Mesenchymal stem cell (in vitro differentiated cells and primary cell): ENCODE results near the gene MAL.

Source experiments
- DNase-seq: peaks from one replicate; pipeline ENCODE4 v3.0.0-alpha.2; 2013
- H2AFZ ChIP-seq: one replicate; pipeline ENCODE4 v1.6.1; 2013; ENCODE audit warnings: low read depth, mild to moderate bottlenecking, control low read depth, inconsistent platforms, low read length, moderate library complexity
- H2AK5ac ChIP-seq: 2 replicates; pipeline ENCODE4 v1.6.1; 2013; ENCODE audit warnings: low read length, moderate library complexity, mild to moderate bottlenecking, inconsistent platforms; ENCODE audit not compliant: severe bottlenecking
- H2BK120ac ChIP-seq: one replicate; pipeline ENCODE4 v1.6.1; 2013; ENCODE audit warnings: low read depth, mild to moderate bottlenecking, inconsistent platforms, low read length, moderate library complexity
- H2BK12ac ChIP-seq, 2 experiments: one replicate each; pipeline ENCODE4 v1.6.1; 2013; ENCODE audit warnings: inconsistent platforms in 2 of 2, low read length in 2 of 2, mild to moderate bottlenecking in 2 of 2, moderate library complexity in 2 of 2, control low read depth in 1 of 2
- H2BK15ac ChIP-seq: one replicate; pipeline ENCODE4 v1.6.1; 2013; ENCODE audit warnings: mild to moderate bottlenecking, low read depth, inconsistent platforms; ENCODE audit not compliant: poor library complexity, severe bottlenecking
- H2BK5ac ChIP-seq: 2 replicates; pipeline ENCODE4 v1.6.1; 2013; ENCODE audit warnings: low read depth, mild to moderate bottlenecking, low read length, control low read depth, inconsistent platforms; ENCODE audit not compliant: poor library complexity, severe bottlenecking
- H3K14ac ChIP-seq, 2 experiments: one replicate each; pipeline ENCODE4 v1.6.1; 2013; ENCODE audit warnings: inconsistent platforms in 2 of 2, low read length in 2 of 2, control low read depth in 1 of 2, mild to moderate bottlenecking in 1 of 2, moderate library complexity in 1 of 2
- H3K18ac ChIP-seq, 2 experiments: one replicate each; pipeline ENCODE4 v1.6.1; 2013; ENCODE audit warnings: inconsistent platforms in 2 of 2, low read length in 2 of 2, control low read depth in 1 of 2, low read depth in 1 of 2, mild to moderate bottlenecking in 1 of 2
- H3K23ac ChIP-seq, 2 experiments: one replicate each; pipeline ENCODE4 v1.6.1; 2013; ENCODE audit warnings: inconsistent platforms in 2 of 2, low read length in 2 of 2, mild to moderate bottlenecking in 2 of 2, moderate library complexity in 2 of 2, control low read depth in 1 of 2
- H3K27ac ChIP-seq: 2 replicates; pipeline ENCODE4 v1.5.1; 2013; ENCODE audit warnings: mild to moderate bottlenecking, moderate library complexity, low read length, control low read depth, inconsistent platforms; ENCODE audit not compliant: poor library complexity, severe bottlenecking
- H3K27me3 ChIP-seq, 2 experiments: 2 replicates each; pipeline versions ENCODE4 v1.6.1 to v1.7.0; 2013; ENCODE audit warnings: low read length in 2 of 2, mild to moderate bottlenecking in 2 of 2, moderate library complexity in 2 of 2, control low read depth in 1 of 2, inconsistent platforms in 1 of 2; ENCODE audit not compliant: control insufficient read depth in 1 of 2, insufficient read depth in 1 of 2
- H3K36me3 ChIP-seq, 2 experiments: 2 replicates each; pipeline versions ENCODE4 v1.6.1 to v1.7.0; 2013; ENCODE audit warnings: low read length in 2 of 2, control low read depth in 1 of 2, inconsistent platforms in 1 of 2, low read depth in 1 of 2, mild to moderate bottlenecking in 1 of 2; ENCODE audit not compliant: insufficient read depth in 2 of 2, control insufficient read depth in 1 of 2
- H3K4ac ChIP-seq, 2 experiments: one replicate each; pipeline ENCODE4 v1.6.1; 2013; ENCODE audit warnings: inconsistent platforms in 2 of 2, low read length in 2 of 2, mild to moderate bottlenecking in 2 of 2, moderate library complexity in 2 of 2, control low read depth in 1 of 2, low read depth in 1 of 2
- H3K4me1 ChIP-seq: 2 replicates; pipeline ENCODE4 v1.6.1; 2013; ENCODE audit warnings: low read depth, low read length, control low read depth; ENCODE audit not compliant: control insufficient read depth, insufficient read depth
- H3K4me2 ChIP-seq: 2 replicates; pipeline ENCODE4 v1.6.1; 2013; ENCODE audit warnings: low read length, mild to moderate bottlenecking, inconsistent platforms; ENCODE audit not compliant: poor library complexity, severe bottlenecking
- H3K4me3 ChIP-seq, 2 experiments: 2 replicates each; pipeline versions ENCODE4 v1.5.1 to v1.7.0; 2013; ENCODE audit warnings: low read length in 2 of 2, mild to moderate bottlenecking in 2 of 2, control low read depth in 1 of 2, low read depth in 1 of 2; ENCODE audit not compliant: insufficient read depth in 1 of 2
- H3K79me1 ChIP-seq: replicated peaks from 2 replicates; pipeline ENCODE4 v1.6.1; 2013; ENCODE audit warnings: mild to moderate bottlenecking, control low read depth, low read length, inconsistent platforms; ENCODE audit not compliant: poor library complexity, severe bottlenecking
- H3K9ac ChIP-seq: 2 replicates; pipeline ENCODE4 v1.7.0; 2013; ENCODE audit warnings: mild to moderate bottlenecking, low read length, moderate library complexity
- H3K9me3 ChIP-seq: 2 replicates; pipeline ENCODE4 v1.7.0; 2013; ENCODE audit warnings: mild to moderate bottlenecking, low read length; ENCODE audit not compliant: control insufficient read depth
- H4K8ac ChIP-seq: one replicate; pipeline ENCODE4 v1.6.1; 2013; ENCODE audit warnings: inconsistent platforms, mild to moderate bottlenecking, low read length, moderate library complexity
- H4K91ac ChIP-seq: one replicate; pipeline ENCODE4 v1.6.1; 2013; ENCODE audit warnings: mild to moderate bottlenecking, low read length, inconsistent platforms
- WGBS: methylation state at CpG from one replicate; pipeline ENCODE4 v1.1.7; 2013; ENCODE audit warnings: mixed read lengths; 5-methylcytosine and 5-hydroxymethylcytosine counted together

Gene MAL

GRCh38 chr2:95030496-95030895 lies 5.0 kb downstream of the MAL start:
- H3K14ac ChIP-seq, result no peak overlapping the region
- H2BK120ac ChIP-seq, result no peak overlapping the region
- no peaks in the 10 kb centered on the region for H3K9me3 ChIP-seq
- H3K27me3 ChIP-seq, result peaks cover 35 to 91% of the 10 kb centered on the region in 2 experiments
- H4K8ac ChIP-seq, result no peak overlapping the region
- H2BK15ac ChIP-seq, result no peak overlapping the region
- no peak for DNase-seq
- H3K4me2 ChIP-seq, result no peak overlapping the region
- H2AK5ac ChIP-seq, result no peak overlapping the region
- no peak overlapping the region for H2BK5ac ChIP-seq
- peaks cover 14% of the 10 kb centered on the region for H3K4me1 ChIP-seq
- no peaks in the 10 kb centered on the region for H3K79me1 ChIP-seq
- no peak overlapping the region for H3K27ac ChIP-seq
- no peak overlapping the region for H4K91ac ChIP-seq
- no peak overlapping the region for H3K9ac ChIP-seq
- H3K18ac ChIP-seq, result no peak overlapping the region
- H3K4ac ChIP-seq, result no peak overlapping the region
- no peak overlapping the region for H3K23ac ChIP-seq
- no peak overlapping the region for H2AFZ ChIP-seq
- WGBS, result 29% methylated on average over 5 of the region's 5 CpGs
- no peaks in the 10 kb centered on the region for H3K36me3 ChIP-seq
- H3K4me3 ChIP-seq, result no peak overlapping the region
- no peak overlapping the region for H2BK12ac ChIP-seq

GRCh38 chr2:95031076-95031725 lies 5.7 kb downstream of the MAL start:
- H3K14ac ChIP-seq, result no peak overlapping the region
- no peak overlapping the region for H2BK5ac ChIP-seq
- no peak overlapping the region for H3K4me3 ChIP-seq
- no peak overlapping the region for H2BK15ac ChIP-seq
- H2AK5ac ChIP-seq, result no peak overlapping the region
- H2BK12ac ChIP-seq, result no peak overlapping the region
- H3K27ac ChIP-seq, result no peak overlapping the region
- H3K27me3 ChIP-seq, result peaks cover 30 to 84% of the 10 kb centered on the region in 2 experiments
- H4K8ac ChIP-seq, result no peak overlapping the region
- no peak overlapping the region for H3K4me2 ChIP-seq
- H2AFZ ChIP-seq, result no peak overlapping the region
- DNase-seq, result no peak
- H3K9me3 ChIP-seq, result no peaks in the 10 kb centered on the region
- H3K4ac ChIP-seq, result no peak overlapping the region
- no peaks in the 10 kb centered on the region for H3K36me3 ChIP-seq
- no peak overlapping the region for H3K18ac ChIP-seq
- H3K23ac ChIP-seq, result no peak overlapping the region
- H3K79me1 ChIP-seq, result no peaks in the 10 kb centered on the region
- H3K4me1 ChIP-seq, result peaks cover 10% of the 10 kb centered on the region
- no peak overlapping the region for H4K91ac ChIP-seq
- H2BK120ac ChIP-seq, result no peak overlapping the region
- H3K9ac ChIP-seq, result no peak overlapping the region
- 62% methylated on average over 7 of the region's 7 CpGs for WGBS

GRCh38 chr2:95031726-95032116 lies 6.2 kb downstream of the MAL start:
- no peak overlapping the region for H3K4ac ChIP-seq
- H3K4me2 ChIP-seq, result no peak overlapping the region
- no peak overlapping the region for H2AFZ ChIP-seq
- no peaks in the 10 kb centered on the region for H3K9me3 ChIP-seq
- no peak for DNase-seq
- H3K4me1 ChIP-seq, result peaks cover 10% of the 10 kb centered on the region
- H3K18ac ChIP-seq, result no peak overlapping the region
- H3K27me3 ChIP-seq, result peaks cover 26 to 81% of the 10 kb centered on the region in 2 experiments
- no peak overlapping the region for H2BK5ac ChIP-seq
- H3K36me3 ChIP-seq, result no peaks in the 10 kb centered on the region
- no peak overlapping the region for H3K4me3 ChIP-seq
- no peak overlapping the region for H4K8ac ChIP-seq
- H2BK120ac ChIP-seq, result no peak overlapping the region
- WGBS, result no CpG with 5 or more reads among the region's 1 CpG
- no peak overlapping the region for H3K14ac ChIP-seq
- H4K91ac ChIP-seq, result no peak overlapping the region
- H2BK15ac ChIP-seq, result no peak overlapping the region
- H3K79me1 ChIP-seq, result no peaks in the 10 kb centered on the region
- no peak overlapping the region for H3K27ac ChIP-seq
- H3K23ac ChIP-seq, result no peak overlapping the region
- no peak overlapping the region for H3K9ac ChIP-seq
- no peak overlapping the region for H2BK12ac ChIP-seq
- no peak overlapping the region for H2AK5ac ChIP-seq

- Histone ChIP-seq H2AFZ (no peak overlapping the region), H4K8ac (no peak overlapping the region), H3K27ac (no peak overlapping the region), H3K79me1 (no peaks in the 10 kb centered on the region), H3K36me3 (no peaks in the 10 kb centered on the region), H3K4ac (no peak overlapping the region), H2BK120ac (no peak overlapping the region), H3K14ac (no peak overlapping the region), H3K9ac (no peak overlapping the region), H3K18ac (no peak overlapping the region), H3K4me3 (no peak overlapping the region), H2BK15ac (no peak overlapping the region), H3K27me3 (peaks cover 19 to 75% of the 10 kb centered on the region in 2 experiments), H2AK5ac (no peak overlapping the region), H3K4me2 (no peak overlapping the region), H3K4me1 (peaks cover 10% of the 10 kb centered on the region), H2BK5ac (no peak overlapping the region), H3K9me3 (no peaks in the 10 kb centered on the region), H2BK12ac (no peak overlapping the region), H3K23ac (no peak overlapping the region), H4K91ac (no peak overlapping the region)
- 24% methylated on average over 3 of the region's 3 CpGs for WGBS
- DNase-seq, result no peak
These were observed 6.8 kb downstream of the MAL start for GRCh38 chr2:95032341-95032740.
